ENCODE data around the gene PRR30.
A peak's percentile ranks its signal among the peaks of the same experiment; 100 is the strongest.
"Not testable (repeated sequence)": the region's sequence is repeated elsewhere in the genome, so short reads cannot be mapped to it uniquely, and the experiment has no call there.

PRR30 gene

DNA sequence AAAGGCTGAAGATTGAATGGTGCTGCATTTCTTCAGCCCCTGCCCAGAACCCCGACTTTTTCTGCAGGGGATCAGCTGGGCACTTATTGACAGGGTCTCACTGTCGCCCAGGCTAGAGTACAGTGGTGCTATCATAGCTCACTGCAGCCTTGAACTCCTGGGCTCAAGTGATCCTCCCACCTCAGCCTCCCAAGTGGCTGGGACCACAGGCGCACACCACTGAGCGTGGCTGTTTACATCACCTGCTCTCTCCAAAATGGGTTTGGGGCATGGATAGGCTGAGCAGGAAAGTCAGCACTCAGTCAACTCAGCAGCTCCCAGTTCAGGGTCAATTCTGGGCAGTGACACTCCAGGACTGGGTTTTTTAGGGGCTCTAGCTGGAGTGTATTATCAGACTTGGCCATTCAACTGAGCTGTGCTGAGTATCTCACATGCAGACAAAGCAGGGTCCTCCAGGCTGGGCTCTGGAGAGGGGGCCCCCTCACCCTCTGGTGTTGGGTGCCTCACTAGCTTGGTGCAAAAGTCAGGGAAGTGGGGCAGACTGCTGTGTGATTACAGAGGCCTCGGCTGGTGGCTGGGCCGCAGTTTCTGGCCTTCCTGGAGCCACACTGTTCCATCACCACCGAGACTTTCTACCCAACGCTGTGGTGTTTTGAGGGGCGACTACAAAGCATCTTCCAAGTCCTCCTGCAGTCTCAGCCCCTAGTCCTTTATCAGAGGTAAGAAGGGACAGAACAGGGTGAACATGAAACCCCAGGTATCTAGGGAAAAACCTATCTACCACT is 11.1 kb downstream of the PRR30 start:
- no peak for DNase-seq

DNA sequence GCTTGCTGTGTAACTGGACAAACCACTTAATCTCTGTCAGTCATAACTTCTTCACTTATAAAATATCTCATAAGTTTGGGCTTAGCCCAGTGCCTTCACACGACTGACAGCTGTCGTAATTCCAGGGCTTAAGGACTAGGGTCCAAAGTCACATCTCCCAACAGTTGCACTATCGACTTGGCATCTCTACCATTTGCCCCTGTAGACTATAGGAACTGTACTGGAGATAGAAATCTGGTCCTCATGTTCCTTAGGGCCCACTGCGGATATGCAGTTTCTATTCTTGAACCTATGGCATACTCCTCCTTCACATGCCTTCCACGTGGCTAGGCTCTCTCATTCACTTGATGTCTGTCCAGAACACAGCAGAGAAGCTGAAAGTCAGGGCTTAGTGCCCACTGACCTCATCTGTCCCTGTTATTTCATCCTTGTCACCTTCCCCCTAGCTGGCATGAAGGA is 12.9 kb downstream of the PRR30 start:
- DNase-seq: no peak

DNA sequence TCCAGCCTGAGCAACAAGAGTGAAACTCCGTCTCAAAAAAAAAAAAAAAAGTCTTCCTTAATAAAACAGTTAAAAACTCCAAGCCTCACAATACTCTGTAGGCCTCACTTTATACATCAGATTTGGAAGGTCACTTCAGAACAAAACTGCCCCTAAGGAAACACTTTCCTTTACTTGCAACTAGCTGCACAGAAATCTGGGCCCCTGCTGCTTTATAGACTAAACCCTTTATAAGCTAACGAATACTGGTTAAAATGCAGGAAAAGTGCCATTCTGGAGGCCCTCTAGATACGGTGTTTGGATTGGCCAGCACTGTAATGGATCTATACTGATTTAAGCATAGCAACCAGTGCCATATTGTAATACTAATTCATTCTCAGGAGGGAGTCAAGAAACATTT is 14.1 kb downstream of the PRR30 start:
- no peak for DNase-seq

DNA sequence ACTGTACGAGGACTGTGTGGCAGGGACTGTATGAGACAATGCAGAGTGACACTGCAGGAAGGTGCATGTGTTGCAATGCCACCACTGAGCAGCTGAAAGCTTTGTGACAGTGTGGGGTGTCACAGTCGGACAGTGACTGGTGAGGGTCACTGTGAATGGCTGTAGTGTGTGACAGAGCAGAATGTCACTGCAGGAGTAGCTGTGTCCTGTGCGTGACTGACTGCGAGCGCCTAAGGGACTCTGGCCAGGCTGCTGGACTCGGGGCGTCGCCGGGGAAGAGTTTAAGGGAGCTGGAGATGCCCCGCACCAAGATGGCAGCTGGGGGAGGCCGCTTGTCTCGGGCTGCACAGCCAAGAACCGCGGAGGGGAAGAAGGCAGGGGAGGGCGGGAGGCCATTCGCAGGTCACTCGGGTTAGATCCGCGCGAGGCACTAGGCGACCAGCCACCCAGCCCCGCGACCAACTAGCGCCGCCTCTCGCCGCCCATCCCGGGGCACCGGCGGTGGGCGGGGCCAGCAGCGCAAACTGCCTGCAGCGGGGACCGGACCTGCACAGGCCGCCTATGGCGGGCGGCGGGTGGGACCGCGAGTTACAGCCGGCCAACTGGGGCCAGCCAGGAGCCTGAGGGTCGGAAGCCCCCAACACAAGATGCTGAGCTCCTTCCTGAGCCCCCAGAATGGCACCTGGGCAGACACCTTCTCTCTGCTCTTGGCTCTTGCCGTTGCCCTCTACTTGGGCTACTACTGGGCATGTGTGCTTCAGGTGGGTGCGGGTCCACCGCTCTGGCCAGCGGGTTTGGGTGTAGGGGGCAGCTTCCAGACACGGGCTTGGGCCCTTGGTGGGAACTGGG is 15.7 kb downstream of the PRR30 start, which contains the start of gene ABHD1:
Gene ABHD1 (plus strand): TSS at position 514 of the 849 bp plus-strand sequence. CDS start 134 bp downstream, at position 648.
- peak; percentile 63 for DNase-seq

DNA sequence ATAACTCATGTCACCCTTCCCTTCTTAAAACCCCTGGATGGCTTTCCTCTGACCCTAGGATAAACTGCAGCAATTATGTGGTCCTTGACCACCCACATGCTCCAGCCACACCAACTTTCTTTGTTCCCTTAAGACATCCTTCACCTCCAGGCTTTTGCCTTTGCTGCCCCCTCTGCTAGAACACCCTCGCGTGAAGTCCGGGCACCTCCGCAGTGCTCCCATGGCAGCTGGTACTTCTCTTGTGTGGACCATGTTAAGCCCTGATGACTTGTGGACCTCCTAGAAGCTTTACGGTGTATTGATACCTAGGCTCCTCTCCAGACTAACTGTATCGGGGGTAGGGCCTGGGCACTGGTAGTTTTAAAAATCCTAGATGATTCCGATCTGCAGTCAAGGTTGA is 16.4 kb downstream of the PRR30 start:
- no peak for DNase-seq

DNA sequence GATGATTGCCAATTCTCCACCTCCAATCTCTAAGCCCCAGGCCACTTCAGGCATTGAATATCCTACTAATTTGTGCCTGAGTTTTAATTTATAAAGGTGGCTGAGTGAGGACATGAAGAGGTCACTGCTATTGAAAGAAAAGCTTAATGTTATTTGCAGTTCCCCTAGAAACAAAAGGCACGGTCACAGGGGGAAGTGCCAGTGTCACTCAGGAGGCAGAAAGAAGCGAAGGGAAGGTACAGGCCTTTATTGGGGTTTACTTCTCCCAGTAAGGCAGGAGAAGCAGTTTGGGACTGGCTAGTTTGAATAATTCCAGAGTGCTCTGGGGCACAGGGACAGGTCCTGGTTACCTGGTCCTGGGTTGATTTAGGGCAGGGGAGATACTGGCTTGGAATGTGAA is 17.3 kb downstream of the PRR30 start:
- no peak for DNase-seq

DNA sequence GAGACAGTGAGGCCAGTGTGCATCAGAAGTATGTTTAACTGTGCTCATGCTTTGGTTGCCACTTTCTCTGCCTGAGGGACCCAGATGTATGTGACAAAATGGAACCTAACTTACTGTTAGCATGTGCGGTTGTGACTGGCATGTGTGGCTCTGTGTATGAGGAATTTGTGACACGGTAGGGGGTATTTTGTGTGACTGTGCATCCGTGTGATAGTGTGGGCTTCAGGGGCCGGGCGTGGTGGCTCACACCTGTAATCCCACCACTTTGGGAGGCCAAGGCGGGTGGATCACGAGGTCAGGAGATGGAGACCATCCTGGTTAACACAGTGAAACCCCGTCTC is 19.9 kb downstream of the PRR30 start:
- not testable (repeated sequence) for DNase-seq

DNA sequence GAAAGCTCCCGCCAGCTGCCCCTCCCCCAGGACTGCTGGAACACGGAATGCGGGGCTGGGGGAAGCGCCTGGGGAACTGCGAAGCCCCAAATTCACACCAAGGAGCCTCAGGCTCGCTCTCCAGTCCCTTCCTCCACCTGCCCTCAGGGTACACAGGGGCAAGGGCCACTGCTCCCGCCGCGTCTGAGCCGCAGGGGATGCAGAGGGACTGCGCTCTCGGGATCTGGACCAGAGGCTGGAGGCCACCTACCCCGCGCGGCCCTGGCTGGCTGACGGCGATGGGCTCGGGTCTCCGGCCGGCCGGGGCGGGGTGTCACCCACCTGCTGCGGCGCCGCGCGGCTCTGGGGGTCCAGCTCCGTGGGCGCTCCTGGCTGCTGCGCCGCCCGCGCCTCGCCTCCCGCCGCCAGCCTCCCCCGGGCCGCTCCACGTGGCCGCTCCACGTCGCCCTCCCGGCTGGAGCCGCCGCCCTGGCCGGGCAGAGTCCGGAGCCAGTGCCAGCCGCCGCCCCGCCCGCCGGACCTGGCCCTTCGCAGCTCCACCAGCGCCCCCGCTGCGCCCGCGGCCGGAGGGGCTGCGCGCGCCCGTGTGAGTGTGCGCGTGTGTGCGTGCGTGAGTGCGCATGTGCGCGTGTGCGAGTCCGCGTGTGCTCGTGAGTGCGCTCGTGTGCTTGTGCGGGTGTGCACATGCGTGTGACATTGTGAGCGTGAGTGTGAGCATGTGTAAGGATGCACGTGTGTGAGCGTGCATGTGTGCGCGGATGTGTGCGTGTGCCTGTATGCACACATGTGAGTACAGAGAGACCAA is 20.5 kb downstream of the PRR30 start, which contains the start of gene CGREF1:
Gene CGREF1 (minus strand): TSS at position 604 of the 805 bp plus-strand sequence. CDS start 14,762 bp downstream, outside the sequence.
- DNase-seq: no peak

DNA sequence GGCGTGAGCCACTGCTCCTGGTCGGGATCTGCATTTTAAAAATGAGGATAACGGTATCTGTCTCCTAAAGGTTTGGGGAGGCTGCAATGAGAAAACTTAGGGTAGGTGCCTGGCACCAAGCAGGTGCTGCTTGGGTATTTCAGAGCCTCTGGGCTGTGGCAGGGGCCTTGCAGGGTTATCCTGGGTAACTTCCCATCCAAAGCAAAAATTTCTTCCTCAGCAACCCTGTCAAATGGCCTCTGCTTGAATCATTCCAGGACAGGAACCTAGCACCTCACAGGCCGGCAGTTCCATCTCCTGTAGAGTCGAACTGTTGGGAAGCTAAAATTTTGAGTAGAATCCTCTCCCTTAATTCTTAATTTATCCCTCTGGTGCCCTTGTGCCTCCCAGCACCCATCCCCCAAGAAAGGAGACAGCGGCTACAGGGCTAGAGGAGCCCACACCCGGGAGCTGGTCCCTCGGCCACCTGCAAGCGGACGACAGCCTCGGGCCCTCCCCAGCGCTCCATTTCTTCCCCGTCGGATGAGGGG is 21.1 kb downstream of the PRR30 start:
- no peak for DNase-seq

DNA sequence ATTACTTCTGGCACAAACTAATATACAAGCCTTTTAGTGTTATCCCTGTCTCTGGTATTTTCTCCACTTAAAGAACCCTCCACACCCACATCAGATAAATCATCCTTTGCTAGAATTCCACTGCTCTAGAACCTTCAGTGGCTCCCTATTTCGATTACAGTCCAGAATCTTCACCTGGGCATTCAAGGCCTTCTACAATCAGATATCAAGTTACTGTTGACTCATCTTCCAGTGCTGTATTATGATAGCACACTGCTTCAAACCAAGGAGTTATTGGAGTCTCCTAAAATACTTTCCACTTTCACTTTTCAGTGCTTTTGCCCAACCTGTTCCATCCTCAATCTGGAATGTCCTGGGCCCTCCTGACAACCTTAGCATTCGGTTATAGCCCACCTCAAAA is 23.7 kb downstream of the PRR30 start:
- no peak for DNase-seq

DNA sequence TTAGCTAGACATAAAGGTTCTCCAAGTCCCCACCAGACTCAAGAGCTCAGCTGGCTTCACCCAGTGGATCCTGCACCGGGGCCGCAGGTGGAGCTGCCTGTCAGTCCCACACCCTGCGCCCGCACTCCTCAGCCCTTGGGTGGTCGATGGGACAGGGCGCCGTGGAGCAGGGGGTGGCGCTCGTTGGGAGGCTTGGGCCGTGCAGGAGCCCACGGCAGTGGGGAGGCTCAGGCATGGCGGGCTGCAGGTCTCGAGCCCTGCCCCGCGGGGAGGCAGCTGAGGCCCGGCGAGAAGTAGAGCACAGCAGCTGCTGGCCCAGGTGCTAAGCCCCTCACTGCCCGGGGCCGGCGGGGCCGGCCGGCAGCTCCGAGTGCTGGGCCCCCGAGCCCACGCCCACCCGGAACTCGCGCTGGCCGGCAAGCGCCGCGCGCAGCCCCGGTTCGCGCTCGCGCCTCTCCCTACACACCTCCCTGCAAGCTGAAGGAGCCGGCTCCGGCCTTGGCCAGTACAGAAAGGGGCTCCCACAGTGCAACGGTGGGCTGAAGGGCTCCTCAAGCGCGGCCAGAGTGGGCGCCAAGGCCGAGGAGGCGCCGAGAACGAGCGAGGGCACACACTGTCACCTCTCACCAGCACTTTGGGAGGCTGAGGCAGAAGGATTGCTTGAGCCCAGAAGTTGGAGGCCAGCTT is 27.7 kb downstream of the PRR30 start:
- DNase-seq: not testable (repeated sequence)

DNA sequence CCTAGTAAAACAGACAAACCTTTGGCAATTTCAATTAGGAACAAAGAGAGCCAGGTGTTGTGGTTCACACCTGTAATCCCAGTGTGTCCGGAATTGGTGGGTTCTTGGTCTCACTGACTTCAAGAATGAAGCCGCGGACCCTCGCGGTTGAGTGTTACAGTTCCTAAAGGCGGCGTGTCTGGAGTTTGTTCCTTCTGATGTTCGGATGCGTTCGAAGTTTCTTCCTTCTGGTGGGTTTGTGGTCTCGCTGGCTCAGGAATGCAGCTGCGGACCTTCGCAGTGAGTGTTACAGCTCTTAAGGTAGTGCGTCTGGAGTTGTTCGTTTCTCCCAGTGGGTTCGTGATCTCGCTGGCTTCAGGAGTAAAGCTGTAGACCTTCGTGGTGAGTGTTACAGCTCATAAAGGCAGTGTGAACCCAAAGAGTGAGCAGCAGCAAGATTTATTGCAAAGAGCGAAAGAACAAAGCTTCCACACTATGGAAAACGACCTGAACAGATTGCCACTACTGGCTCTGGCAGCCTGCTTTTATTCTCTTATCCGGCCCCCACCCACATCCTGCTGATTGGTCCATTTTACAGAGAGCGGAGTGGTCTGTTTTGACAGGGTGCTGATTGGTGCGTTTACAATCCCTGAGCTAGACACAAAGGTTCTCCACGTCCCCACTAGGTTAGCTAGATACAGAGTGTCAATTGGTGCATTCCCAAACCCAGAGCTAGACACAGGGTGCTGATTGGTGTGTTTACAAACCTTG is 28.4 kb downstream of the PRR30 start:
- not testable (repeated sequence) for DNase-seq

DNA sequence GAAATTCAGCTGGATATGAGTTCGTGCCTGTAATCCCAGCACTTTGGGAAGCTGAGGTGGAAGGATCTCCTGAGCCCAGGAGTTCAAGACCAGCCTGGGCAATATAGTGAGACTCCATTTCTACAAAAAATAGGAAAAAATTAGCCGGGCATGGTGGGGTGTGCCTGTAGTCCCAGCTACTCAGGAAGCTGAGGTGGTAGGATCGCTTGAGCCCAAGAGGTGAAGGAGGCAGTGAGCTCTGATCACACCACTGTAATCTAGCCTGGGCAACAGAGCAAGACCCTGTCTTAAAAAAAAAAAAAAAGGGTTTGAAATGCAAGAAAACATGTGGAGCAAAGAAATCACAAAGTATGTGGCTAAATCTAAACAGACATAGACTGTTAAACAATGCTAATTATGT is 30.1 kb downstream of the PRR30 start:
- no peak for DNase-seq

DNA sequence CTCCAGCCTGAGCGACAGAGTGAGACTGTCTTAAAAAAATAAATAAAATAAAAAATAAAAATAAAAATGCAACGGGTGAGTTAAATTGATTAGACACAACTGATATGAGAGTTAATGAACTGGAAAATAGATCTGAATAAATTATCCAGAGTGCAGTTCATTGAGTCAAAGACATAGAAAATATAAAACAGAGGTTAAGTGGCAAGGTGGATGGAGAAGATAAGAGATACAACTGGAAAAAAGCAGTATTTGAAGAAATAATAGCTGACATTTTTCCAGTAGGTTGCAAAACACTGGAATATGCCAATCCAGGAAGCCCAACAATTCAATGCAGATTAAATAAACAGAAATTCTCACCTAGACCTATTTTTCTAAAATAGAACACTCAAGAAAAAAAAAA is 31.0 kb downstream of the PRR30 start:
- DNase-seq: no peak

DNA sequence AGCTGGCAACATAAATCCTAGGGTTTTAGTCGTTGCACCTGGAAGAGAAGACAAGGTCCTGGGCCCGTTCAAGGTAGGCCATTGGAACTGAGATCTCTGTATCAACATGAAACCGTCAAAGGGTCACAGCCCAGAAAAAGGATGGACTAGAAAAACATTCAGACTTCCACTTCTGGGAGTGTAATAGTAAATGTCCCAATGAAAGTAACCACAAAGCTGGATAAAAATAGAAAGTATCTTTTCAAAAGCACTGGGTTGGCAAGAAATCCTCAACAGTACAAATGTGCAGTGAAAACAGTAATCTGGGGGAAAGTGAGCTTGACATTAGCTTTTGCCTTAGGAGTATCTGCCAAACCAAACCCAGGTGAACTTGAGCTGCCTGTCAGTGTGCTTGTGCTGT is 33.2 kb downstream of the PRR30 start:
- no peak for DNase-seq

DNA sequence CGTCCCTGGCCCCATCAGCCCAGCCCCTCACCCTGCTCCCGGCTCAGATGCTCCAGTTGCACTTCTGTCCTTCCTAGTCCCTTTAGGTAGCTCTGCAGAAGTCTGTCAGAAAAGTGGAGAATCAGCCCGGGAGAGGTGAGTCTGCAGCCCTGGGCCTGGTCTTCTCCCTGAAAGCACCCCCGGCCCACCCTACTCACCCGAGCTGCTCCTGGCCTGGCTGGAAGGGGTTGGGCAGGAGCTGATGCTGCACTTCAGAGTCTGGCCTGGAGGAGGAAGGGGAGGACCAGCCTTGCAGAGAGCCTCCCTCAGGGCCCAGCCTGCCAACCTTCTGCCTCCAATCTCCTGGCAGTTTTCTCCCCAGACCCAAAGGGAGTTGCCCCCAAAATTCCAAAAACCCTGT is 36.9 kb downstream of the PRR30 start:
- DNase-seq: no peak

DNA sequence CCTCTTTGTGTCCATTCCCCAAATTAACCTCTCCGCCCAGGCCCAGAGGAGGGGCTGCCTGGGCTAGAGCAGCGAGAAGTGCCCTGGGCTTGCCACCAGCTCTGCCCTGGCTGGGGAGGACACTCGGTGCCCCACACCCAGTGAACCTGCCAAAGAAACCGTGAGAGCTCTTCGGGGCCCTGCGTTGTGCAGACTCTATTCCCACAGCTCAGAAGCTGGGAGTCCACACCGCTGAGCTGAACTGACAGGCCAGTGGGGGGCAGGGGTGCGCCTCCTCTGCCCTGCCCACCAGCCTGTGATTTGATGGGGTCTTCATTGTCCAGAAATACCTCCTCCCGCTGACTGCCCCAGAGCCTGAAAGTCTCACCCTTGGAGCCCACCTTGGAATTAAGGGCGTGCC is 39.2 kb downstream of the PRR30 start:
- DNase-seq: no peak

DNA sequence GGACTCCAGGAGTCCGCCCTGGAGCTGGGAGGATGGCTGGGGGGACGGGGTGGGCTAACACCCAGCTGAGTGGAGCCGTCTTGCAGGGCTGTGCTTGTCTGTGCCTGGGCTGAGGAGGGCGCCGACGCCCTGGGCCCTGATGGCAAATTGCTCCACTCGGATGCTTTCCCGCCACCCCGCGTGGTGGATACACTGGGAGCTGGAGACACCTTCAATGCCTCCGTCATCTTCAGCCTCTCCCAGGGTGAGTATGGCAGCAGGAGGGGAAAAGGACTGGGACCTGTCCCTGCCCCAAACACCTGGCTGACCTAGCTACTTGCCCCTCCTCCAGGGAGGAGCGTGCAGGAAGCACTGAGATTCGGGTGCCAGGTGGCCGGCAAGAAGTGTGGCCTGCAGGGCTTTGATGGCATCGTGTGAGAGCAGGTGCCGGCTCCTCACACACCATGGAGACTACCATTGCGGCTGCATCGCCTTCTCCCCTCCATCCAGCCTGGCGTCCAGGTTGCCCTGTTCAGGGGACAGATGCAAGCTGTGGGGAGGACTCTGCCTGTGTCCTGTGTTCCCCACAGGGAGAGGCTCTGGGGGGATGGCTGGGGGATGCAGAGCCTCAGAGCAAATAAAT is 39.8 kb downstream of the PRR30 start:
- no peak for DNase-seq

DNA sequence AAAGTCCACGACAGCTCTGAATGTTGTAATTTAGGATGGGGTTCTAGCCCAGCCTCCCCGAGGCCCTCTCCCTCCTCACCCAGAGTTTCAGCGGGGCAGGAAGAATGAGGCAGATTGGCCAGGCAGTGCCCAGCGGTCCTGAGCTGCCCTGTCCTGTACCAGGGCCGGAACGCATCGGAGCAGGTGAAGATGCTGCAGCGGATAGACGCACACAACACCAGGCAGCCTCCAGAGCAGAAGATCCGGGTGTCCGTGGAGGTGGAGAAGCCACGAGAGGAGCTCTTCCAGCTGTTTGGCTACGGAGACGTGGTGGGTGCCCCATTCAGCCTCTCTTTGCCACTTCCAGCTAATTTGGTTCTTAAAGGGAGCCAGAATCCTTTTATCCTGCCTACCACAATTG is 41.9 kb downstream of the PRR30 start:
- no peak for DNase-seq

DNA sequence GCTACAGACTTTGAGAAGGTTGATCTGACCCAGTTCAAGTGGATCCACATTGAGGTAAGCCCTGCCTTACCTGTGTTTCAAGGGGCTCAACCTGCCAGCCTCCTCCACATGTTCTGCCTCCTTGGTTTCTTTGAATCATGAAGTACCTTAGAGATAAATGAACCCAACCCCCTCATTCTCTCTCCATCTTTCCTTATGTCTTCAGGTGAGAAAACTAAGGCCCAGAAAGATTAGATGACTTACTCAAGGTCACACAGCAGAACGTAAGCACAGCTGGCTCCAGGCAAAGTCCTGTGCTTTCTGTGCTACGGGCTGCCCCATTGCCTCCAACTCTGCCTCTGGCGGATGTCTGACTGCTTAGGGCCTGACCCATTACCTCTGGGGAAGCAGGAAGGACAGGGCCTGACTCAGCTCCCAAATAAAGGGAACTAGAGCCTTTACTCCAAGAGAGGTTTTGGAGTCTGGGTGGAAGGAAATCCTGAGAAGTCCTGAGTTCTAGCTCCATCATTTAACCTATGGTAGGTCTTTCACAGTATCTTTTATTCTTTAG is 42.4 kb downstream of the PRR30 start:
- DNase-seq: no peak

All from activated gamma-delta T cell (primary cell).